Endodermal cell (in vitro differentiated cells): ENCODE measurements around the gene PNPO. TPM values are rescaled to one million over a fixed set of nuclear protein-coding genes. Genes with fewer than 3 reads are reported as not detected.

Experiments used
- DNase-seq: peaks from one replicate; pipeline ENCODE4 v3.0.0-alpha.2; 2017
- H3K27ac ChIP-seq: 2 replicates; pipeline ENCODE4 v1.5.1; 2013; ENCODE audit warnings: mild to moderate bottlenecking, low read depth, low read length, moderate library complexity
- H3K27me3 ChIP-seq: 2 replicates; pipeline ENCODE4 v1.6.1; 2013; ENCODE audit warnings: mild to moderate bottlenecking, low read length, moderate library complexity; ENCODE audit not compliant: insufficient read depth, control insufficient read depth, poor library complexity, severe bottlenecking
- H3K36me3 ChIP-seq: 2 replicates; pipeline ENCODE4 v1.7.0; 2013; ENCODE audit warnings: mild to moderate bottlenecking, low read length, moderate library complexity; ENCODE audit not compliant: control insufficient read depth, insufficient read depth
- H3K4me1 ChIP-seq: one replicate; pipeline ENCODE4 v1.7.0; 2013; ENCODE audit warnings: low read length; ENCODE audit not compliant: control insufficient read depth, insufficient read depth
- H3K4me3 ChIP-seq: 2 replicates; pipeline ENCODE4 v1.5.1; 2013; ENCODE audit warnings: mild to moderate bottlenecking, low read length, moderate library complexity
- H3K9ac ChIP-seq: 2 replicates; pipeline ENCODE4 v1.6.1; 2013; ENCODE audit warnings: mild to moderate bottlenecking, low read length, moderate library complexity; ENCODE audit not compliant: poor library complexity, severe bottlenecking; ENCODE audit errors: extremely low read depth
- H3K9me3 ChIP-seq: 2 replicates; pipeline ENCODE4 v1.6.1; 2013; ENCODE audit warnings: mild to moderate bottlenecking, low read length, moderate library complexity; ENCODE audit not compliant: control insufficient read depth
- H3K27ac Mint-ChIP-seq: 2 replicates; pipeline ENCODE4 v1.8.0; 2020; ENCODE audit warnings: mixed read lengths
- H3K27me3 Mint-ChIP-seq: 2 replicates; pipeline ENCODE4 v1.8.0; 2021; ENCODE audit warnings: mild to moderate bottlenecking, mixed read lengths; ENCODE audit not compliant: insufficient read depth
- H3K36me3 Mint-ChIP-seq: 2 replicates; pipeline ENCODE4 v1.8.0; 2020; ENCODE audit warnings: low read depth, mixed read lengths
- H3K4me1 Mint-ChIP-seq: 2 replicates; pipeline ENCODE4 v1.8.0; 2020; ENCODE audit warnings: mixed read lengths
- H3K4me3 Mint-ChIP-seq: 2 replicates; pipeline ENCODE4 v1.8.0; 2020; ENCODE audit warnings: mild to moderate bottlenecking, moderate library complexity, mixed read lengths
- H3K9me3 Mint-ChIP-seq: 2 replicates; pipeline ENCODE4 v1.8.0; 2020; ENCODE audit warnings: mild to moderate bottlenecking, mixed read lengths
- WGBS, 2 experiments: methylation state at CpG; one replicate each; pipeline versions ENCODE4 v1.1.5 to v1.1.7; 2013; ENCODE audit warnings: missing lambda C conversion rate in 2 of 2, mixed read lengths in 1 of 2; ENCODE audit not compliant: insufficient coverage in 1 of 2, insufficient read length in 1 of 2; 5-methylcytosine and 5-hydroxymethylcytosine counted together
- total RNA-seq, 2 donors: library from RNA; stranded (reverse); fragmentation: NEBNext Ultra II Directional in 1 of 2; extraction: Animal tissue kit (Norgen Biotek cat#: 25700) in 1 of 2; gene quantifications; 2 replicates in 1 of 2; 3 replicates in 1 of 2; pipeline ENCODE4 v1.2.1, GENCODE V29; 2021
- TF ChIP-seq, protein P1 (sequence below): fragments of 200-600 bp; sonication (generic); conservative IDR thresholded peaks from 2 replicates; pipeline ENCODE4 v1.5.0; 2021; ENCODE audit warnings: antibody characterized with exemption, mild to moderate bottlenecking

The PNPO gene
- total RNA-seq, 2 donors from 2014 or later: 8.5 to 10.4 TPM

DNA sequence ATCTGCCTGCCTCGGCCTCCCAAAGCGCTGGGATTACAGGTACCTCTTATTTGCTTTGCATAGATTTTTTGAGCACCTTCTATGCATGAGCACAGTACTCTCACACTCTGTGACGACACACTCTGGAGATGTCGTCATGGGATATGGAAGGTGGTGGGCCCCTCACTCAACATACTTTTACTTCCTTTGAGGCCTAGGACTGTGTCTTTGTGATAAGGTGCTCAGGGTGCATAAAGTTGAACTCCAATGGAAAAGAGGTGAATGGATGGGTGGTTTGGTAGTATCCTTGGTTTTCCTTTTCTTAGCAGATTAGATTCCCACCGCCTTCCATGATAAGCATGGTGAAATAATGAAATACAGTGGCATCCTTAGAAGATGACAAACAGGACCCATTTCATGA, 23.5 kb downstream of the PNPO start:
- peaks cover 25% of the 10 kb centered on the region for H3K27me3 Mint-ChIP-seq
- peaks cover 3% of the 10 kb centered on the region for H3K9me3 Mint-ChIP-seq
- no peaks in the 10 kb centered on the region for H3K36me3 Mint-ChIP-seq
- H3K4me1 Mint-ChIP-seq: peaks cover 8% of the 10 kb centered on the region
- no peak overlapping the region for H3K4me3 ChIP-seq
- no peaks in the 10 kb centered on the region for H3K9me3 ChIP-seq
- peaks cover 5% of the 10 kb centered on the region for H3K27me3 ChIP-seq
- no peak overlapping the region for H3K27ac ChIP-seq
- H3K36me3 ChIP-seq: no peaks in the 10 kb centered on the region
- H3K9ac ChIP-seq: no peak overlapping the region
- no peak overlapping the region for H3K27ac Mint-ChIP-seq
- H3K4me3 Mint-ChIP-seq: no peak overlapping the region
- DNase-seq: no peak
- TF ChIP-seq, protein P1, sequence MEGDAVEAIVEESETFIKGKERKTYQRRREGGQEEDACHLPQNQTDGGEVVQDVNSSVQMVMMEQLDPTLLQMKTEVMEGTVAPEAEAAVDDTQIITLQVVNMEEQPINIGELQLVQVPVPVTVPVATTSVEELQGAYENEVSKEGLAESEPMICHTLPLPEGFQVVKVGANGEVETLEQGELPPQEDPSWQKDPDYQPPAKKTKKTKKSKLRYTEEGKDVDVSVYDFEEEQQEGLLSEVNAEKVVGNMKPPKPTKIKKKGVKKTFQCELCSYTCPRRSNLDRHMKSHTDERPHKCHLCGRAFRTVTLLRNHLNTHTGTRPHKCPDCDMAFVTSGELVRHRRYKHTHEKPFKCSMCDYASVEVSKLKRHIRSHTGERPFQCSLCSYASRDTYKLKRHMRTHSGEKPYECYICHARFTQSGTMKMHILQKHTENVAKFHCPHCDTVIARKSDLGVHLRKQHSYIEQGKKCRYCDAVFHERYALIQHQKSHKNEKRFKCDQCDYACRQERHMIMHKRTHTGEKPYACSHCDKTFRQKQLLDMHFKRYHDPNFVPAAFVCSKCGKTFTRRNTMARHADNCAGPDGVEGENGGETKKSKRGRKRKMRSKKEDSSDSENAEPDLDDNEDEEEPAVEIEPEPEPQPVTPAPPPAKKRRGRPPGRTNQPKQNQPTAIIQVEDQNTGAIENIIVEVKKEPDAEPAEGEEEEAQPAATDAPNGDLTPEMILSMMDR: no peak
- 90 to 95% methylated on average over 2 to 5 of the region's 5 CpGs for WGBS, 2 experiments
- no peaks in the 10 kb centered on the region for H3K4me1 ChIP-seq

DNA sequence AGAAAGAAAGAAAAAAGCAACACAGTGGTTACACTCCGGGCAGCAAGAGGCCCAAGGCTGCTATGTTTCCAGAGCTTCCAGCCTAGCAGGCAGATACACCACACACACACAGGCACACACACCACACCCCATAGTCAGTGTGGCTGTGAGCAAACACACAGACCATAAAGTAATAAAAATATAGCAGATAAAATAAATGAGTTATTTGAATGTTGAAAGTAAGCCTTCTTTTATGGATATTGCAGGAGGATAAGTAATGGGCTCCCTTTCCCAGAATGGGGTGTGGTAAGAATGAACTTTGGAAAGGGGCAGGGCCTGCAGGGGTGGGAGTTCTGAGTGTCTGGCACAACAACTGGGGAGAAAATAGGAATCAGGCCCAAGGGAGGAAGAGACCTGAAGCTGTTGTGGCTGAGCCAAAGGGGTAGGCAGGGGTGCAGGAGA, 24.7 kb downstream of the PNPO start:
- Mint-ChIP-seq H3K4me1 (peaks cover 8% of the 10 kb centered on the region), H3K27ac (no peak overlapping the region), H3K36me3 (no peaks in the 10 kb centered on the region), H3K4me3 (no peak overlapping the region), H3K9me3 (peaks cover 3% of the 10 kb centered on the region), H3K27me3 (peaks cover 26% of the 10 kb centered on the region)
- Histone ChIP-seq H3K9me3 (no peaks in the 10 kb centered on the region), H3K36me3 (no peaks in the 10 kb centered on the region), H3K27me3 (peaks cover 5% of the 10 kb centered on the region), H3K4me3 (no peak overlapping the region), H3K27ac (no peak overlapping the region), H3K9ac (no peak overlapping the region), H3K4me1 (no peaks in the 10 kb centered on the region)
- DNase-seq: peak; percentile 32
- WGBS, 2 experiments: no CpG with 5 or more reads among the region's 1 CpG
- TF ChIP-seq, protein P1: no peak

DNA sequence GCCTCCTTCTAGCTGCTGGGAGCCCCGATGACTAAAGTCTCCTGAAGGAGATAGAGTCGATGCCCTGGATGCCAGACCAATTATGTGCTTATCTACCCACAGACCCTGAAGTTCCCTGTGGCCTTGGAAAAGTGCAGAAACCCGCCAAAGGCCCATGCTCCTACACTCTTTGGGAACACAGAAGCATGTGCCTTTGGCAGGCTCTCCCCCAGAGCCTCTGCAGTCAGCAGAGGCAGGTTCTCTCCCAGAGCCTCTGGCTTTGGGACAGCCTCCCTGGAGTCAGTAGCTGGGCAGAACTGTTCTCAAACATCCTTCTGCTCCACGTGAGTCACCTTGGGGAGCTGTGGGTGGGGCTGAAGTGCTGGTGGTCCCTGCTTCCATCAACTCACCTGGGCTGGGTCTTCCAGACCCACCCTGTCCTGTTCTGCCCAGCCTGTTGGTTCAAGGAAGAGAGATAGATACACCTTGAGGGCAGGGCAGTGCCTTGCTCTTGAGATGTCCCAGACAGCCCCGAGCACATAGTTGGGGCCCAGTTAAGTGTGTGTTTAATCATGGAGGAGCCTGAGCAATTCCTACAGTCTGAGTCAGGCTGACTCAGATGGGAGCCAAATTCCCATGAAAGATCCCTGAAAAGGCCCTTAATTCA, 26.4 kb downstream of the PNPO start:
- WGBS, 2 experiments: 81 to 90% methylated on average over 4 of the region's 5 CpGs
- Mint-ChIP-seq H3K27me3 (peaks cover 21% of the 10 kb centered on the region), H3K27ac (no peak overlapping the region), H3K9me3 (no peaks in the 10 kb centered on the region), H3K36me3 (no peaks in the 10 kb centered on the region), H3K4me1 (peaks cover 8% of the 10 kb centered on the region), H3K4me3 (no peak overlapping the region)
- TF ChIP-seq, protein P1: no peak
- Histone ChIP-seq H3K4me3 (no peak overlapping the region), H3K27ac (no peak overlapping the region), H3K36me3 (no peaks in the 10 kb centered on the region), H3K4me1 (no peaks in the 10 kb centered on the region), H3K9ac (no peak overlapping the region), H3K27me3 (peaks cover 5% of the 10 kb centered on the region), H3K9me3 (no peaks in the 10 kb centered on the region)
- peak; percentile 48 for DNase-seq
